Activated T-cell treated with anti-CD3 and anti-CD28 coated beads, Interleukin-2, amount 50 U/mL, for 24 hours (primary cell): ENCODE results near the gene TIGD4.
"Not testable (repeated sequence)": the region's sequence is repeated elsewhere in the genome, so short reads cannot be mapped to it uniquely, and the experiment has no call there.

Source experiments
- DNase-seq: peaks from one replicate; pipeline ENCODE4 v3.0.0-alpha.2; 2020
- H3K27ac Mint-ChIP-seq: 2 replicates; pipeline ENCODE4 v1.8.0; 2020; ENCODE audit warnings: mild to moderate bottlenecking, mixed read lengths
- H3K27me3 Mint-ChIP-seq: 2 replicates; pipeline ENCODE4 v1.8.0; 2020; ENCODE audit warnings: mixed read lengths
- H3K36me3 Mint-ChIP-seq: 2 replicates; pipeline ENCODE4 v1.8.0; 2020; ENCODE audit warnings: low read depth, mixed read lengths
- H3K4me1 Mint-ChIP-seq: 2 replicates; pipeline ENCODE4 v1.8.0; 2020; ENCODE audit warnings: low read depth, mixed read lengths
- H3K4me3 Mint-ChIP-seq: 2 replicates; pipeline ENCODE4 v1.8.0; 2020; ENCODE audit warnings: mild to moderate bottlenecking, moderate library complexity, mixed read lengths
- H3K9me3 Mint-ChIP-seq: 2 replicates; pipeline ENCODE4 v1.8.0; 2020; ENCODE audit warnings: mixed read lengths

The TIGD4 gene

DNA sequence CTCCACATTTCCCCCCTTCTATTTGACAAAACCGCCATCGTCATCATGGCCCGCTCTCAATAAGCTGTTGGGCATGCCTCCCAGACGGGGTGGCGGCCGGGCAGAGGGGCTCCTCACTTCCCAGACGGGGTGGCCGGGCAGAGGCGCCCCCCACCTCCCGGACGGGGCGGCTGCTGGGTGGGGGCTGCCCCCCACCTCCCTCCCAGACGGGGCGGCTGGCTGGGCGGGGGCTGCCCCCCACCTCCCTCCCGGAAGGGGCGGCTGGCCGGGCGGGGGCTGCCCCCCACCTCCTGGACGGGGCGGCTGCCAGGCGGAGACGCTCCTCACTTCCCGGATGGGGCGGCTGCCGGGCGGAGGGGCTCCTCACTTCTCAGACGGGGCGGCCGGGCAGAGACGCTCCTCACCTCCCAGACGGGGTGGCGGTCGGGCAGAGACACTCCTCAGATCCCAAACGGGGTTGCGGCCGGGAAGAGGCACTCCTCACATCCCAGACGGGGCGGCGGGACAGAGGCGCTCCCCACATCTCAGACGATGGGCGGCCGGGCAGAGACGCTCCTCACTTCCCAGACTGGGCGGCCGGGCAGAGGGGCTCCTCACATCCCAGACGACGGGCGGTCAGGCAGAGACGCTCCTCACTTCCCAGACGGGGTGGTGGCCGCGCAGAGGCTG lies 14.3 kb downstream of the TIGD4 start:
- H3K36me3 Mint-ChIP-seq, H3K27me3 Mint-ChIP-seq, H3K27ac Mint-ChIP-seq, DNase-seq, H3K9me3 Mint-ChIP-seq, H3K4me1 Mint-ChIP-seq, H3K4me3 Mint-ChIP-seq: not testable (repeated sequence)

GRCh38 chr4:152763796-152764195 lies 15.7 kb downstream of the TIGD4 start:
- H3K27ac Mint-ChIP-seq = no peak overlapping the region

DNA sequence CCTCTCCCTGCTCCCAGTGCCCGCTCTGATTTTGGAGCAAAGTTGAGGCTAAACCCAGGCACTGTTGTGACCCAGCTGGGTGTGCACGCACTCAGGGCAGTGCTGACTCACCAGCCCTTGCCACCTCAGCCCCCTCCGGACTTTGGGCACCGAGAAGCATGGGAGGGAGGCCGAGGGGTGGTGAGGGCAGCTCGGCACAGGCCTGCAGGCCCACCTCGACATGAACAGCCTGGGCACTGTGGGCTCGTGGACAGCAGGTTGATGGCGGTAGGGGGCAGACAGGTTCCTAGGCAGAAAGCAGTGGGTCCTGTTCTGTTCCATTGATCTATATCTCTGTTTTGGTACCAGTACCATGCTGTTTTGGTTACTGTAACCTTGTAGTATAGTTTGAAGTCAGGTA lies 30.9 kb downstream of the TIGD4 start:
- Mint-ChIP-seq H3K9me3 (no peaks in the 10 kb centered on the region), H3K36me3 (no peaks in the 10 kb centered on the region), H3K4me1 (no peaks in the 10 kb centered on the region), H3K4me3 (no peak overlapping the region), H3K27me3 (no peaks in the 10 kb centered on the region), H3K27ac (no peak overlapping the region)
- DNase-seq = no peak

More at GRCh38 chr4:152763796-152764195, 15.7 kb downstream of the TIGD4 start:
- Mint-ChIP-seq H3K4me3 (no peak overlapping the region), H3K4me1 (no peaks in the 10 kb centered on the region), H3K9me3 (no peaks in the 10 kb centered on the region), H3K27me3 (peaks cover 8% of the 10 kb centered on the region), H3K36me3 (no peaks in the 10 kb centered on the region)
- DNase-seq = no peak

GRCh38 chr4:152747444-152747843 lies 32.1 kb downstream of the TIGD4 start:
- no peak for DNase-seq
- H3K27ac Mint-ChIP-seq = no peak overlapping the region
- H3K4me1 Mint-ChIP-seq = no peaks in the 10 kb centered on the region
- H3K4me3 Mint-ChIP-seq = no peak overlapping the region
- H3K9me3 Mint-ChIP-seq = no peaks in the 10 kb centered on the region
- no peaks in the 10 kb centered on the region for H3K36me3 Mint-ChIP-seq
- no peaks in the 10 kb centered on the region for H3K27me3 Mint-ChIP-seq

- Mint-ChIP-seq H3K27me3 (peaks cover 3% of the 10 kb centered on the region), H3K9me3 (no peaks in the 10 kb centered on the region), H3K4me3 (no peak overlapping the region), H3K36me3 (no peaks in the 10 kb centered on the region), H3K4me1 (no peaks in the 10 kb centered on the region), H3K27ac (no peak overlapping the region)
- no peak for DNase-seq
Measured at GRCh38 chr4:152738827-152739226, 40.7 kb downstream of the TIGD4 start.

GRCh38 chr4:152735906-152736305 lies 43.6 kb downstream of the TIGD4 start:
- Mint-ChIP-seq H3K4me1 (no peaks in the 10 kb centered on the region), H3K36me3 (no peaks in the 10 kb centered on the region), H3K4me3 (no peak overlapping the region), H3K27ac (no peak overlapping the region), H3K27me3 (peaks cover 3% of the 10 kb centered on the region), H3K9me3 (no peaks in the 10 kb centered on the region)
- no peak for DNase-seq

GRCh38 chr4:152735396-152735859 lies 44.1 kb downstream of the TIGD4 start:
- Mint-ChIP-seq H3K4me3 (no peak overlapping the region), H3K36me3 (no peaks in the 10 kb centered on the region), H3K27me3 (peaks cover 3% of the 10 kb centered on the region), H3K9me3 (no peaks in the 10 kb centered on the region), H3K27ac (no peak overlapping the region), H3K4me1 (no peaks in the 10 kb centered on the region)
- DNase-seq = no peak

GRCh38 chr4:152734699-152735050 lies 44.9 kb downstream of the TIGD4 start:
- no peak overlapping the region for H3K4me3 Mint-ChIP-seq
- H3K36me3 Mint-ChIP-seq = no peaks in the 10 kb centered on the region
- H3K27ac Mint-ChIP-seq = no peak overlapping the region
- H3K9me3 Mint-ChIP-seq = no peaks in the 10 kb centered on the region
- no peak for DNase-seq
- H3K27me3 Mint-ChIP-seq = peaks cover 3% of the 10 kb centered on the region
- no peaks in the 10 kb centered on the region for H3K4me1 Mint-ChIP-seq

- Mint-ChIP-seq H3K4me3 (no peak overlapping the region), H3K9me3 (no peaks in the 10 kb centered on the region), H3K27me3 (peaks cover 3% of the 10 kb centered on the region), H3K27ac (no peak overlapping the region), H3K4me1 (no peaks in the 10 kb centered on the region), H3K36me3 (no peaks in the 10 kb centered on the region)
- no peak for DNase-seq
Measured at GRCh38 chr4:152734015-152734698, 45.4 kb downstream of the TIGD4 start.

- Mint-ChIP-seq H3K27ac (no peak overlapping the region), H3K4me1 (no peaks in the 10 kb centered on the region), H3K4me3 (no peak overlapping the region), H3K36me3 (no peaks in the 10 kb centered on the region), H3K9me3 (no peaks in the 10 kb centered on the region), H3K27me3 (peaks cover 10% of the 10 kb centered on the region)
- DNase-seq = no peak
Measured at GRCh38 chr4:152731997-152732396, 47.5 kb downstream of the TIGD4 start.

GRCh38 chr4:152729466-152729865 lies 50.1 kb downstream of the TIGD4 start:
- no peak overlapping the region for H3K27ac Mint-ChIP-seq
- no peak overlapping the region for H3K4me3 Mint-ChIP-seq
- no peaks in the 10 kb centered on the region for H3K36me3 Mint-ChIP-seq
- no peaks in the 10 kb centered on the region for H3K9me3 Mint-ChIP-seq
- H3K4me1 Mint-ChIP-seq = no peaks in the 10 kb centered on the region
- peaks cover 7% of the 10 kb centered on the region for H3K27me3 Mint-ChIP-seq
- no peak for DNase-seq

GRCh38 chr4:152728343-152728742 lies 51.2 kb downstream of the TIGD4 start:
- Mint-ChIP-seq H3K36me3 (no peaks in the 10 kb centered on the region), H3K27ac (no peak overlapping the region), H3K4me1 (no peaks in the 10 kb centered on the region), H3K27me3 (peaks cover 7% of the 10 kb centered on the region), H3K4me3 (no peak overlapping the region), H3K9me3 (no peaks in the 10 kb centered on the region)
- DNase-seq = no peak

DNA sequence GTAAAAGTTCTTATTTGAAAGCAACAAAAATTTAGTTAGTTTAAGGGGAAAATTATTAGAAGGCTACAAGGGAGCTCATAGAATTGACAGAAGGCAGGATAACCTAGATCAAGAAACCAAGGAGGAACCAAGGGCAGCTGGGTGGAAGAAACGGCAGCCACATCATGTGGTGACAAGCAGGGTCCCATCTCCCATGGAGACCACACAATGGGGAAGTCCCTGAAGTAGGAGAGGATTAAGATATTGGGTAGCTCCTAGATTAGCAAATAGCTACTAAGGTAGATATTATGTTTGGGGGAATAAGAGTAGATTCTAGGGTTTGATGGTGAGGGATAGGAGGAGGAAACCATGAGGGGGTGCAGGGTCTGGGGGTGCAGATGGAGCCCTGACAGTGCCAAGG lies 51.7 kb downstream of the TIGD4 start:
- H3K4me1 Mint-ChIP-seq = no peaks in the 10 kb centered on the region

DNA sequence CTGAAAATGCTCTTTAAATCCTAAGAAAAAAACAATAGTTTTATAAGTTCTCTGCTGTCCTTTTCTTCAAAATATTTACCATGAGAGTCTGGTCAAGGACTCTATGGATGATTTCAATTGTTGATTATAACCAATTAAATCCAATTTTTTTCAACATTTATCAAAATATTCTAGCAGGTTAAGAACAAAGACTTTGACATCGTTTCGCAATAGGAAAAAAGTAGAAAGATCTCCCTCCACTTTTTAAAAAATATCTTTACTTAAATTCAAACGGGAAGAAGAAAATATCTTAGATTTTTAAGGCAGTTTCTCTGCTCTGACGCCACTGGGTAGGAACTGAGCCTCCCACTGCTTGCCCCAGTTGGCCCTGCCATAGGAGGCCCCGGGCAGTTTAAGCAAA lies 55.0 kb downstream of the TIGD4 start:
- Mint-ChIP-seq H3K4me3 (no peak overlapping the region), H3K9me3 (no peaks in the 10 kb centered on the region), H3K27ac (no peak overlapping the region), H3K27me3 (peaks cover 7% of the 10 kb centered on the region), H3K36me3 (no peaks in the 10 kb centered on the region), H3K4me1 (no peaks in the 10 kb centered on the region)
- DNase-seq = no peak

More for the DNA sequence above, 51.7 kb downstream of the TIGD4 start:
- Mint-ChIP-seq H3K36me3 (no peaks in the 10 kb centered on the region), H3K4me3 (no peak overlapping the region), H3K9me3 (no peaks in the 10 kb centered on the region), H3K27ac (no peak overlapping the region), H3K27me3 (peaks cover 7% of the 10 kb centered on the region)
- no peak for DNase-seq

- Mint-ChIP-seq H3K36me3 (no peaks in the 10 kb centered on the region), H3K9me3 (no peaks in the 10 kb centered on the region), H3K4me3 (no peak overlapping the region), H3K27ac (no peak overlapping the region), H3K27me3 (peaks cover 7% of the 10 kb centered on the region), H3K4me1 (no peaks in the 10 kb centered on the region)
- no peak for DNase-seq
Measured at GRCh38 chr4:152723236-152723635, 56.3 kb downstream of the TIGD4 start.
